CD14-positive monocyte (primary cell): ENCODE results near the gene FTSJ3. TPM values are rescaled to one million over a fixed set of nuclear protein-coding genes. Genes with fewer than 3 reads are reported as not detected.

ENCODE experiments used
- DNase-seq, 3 donors: peaks; one replicate each; pipeline ENCODE4 v3.0.0-alpha.2; 2011 to 2022
- H2AFZ ChIP-seq: 2 replicates; pipeline ENCODE4 v1.6.0; 2012; ENCODE audit warnings: mild to moderate bottlenecking, low read depth, low read length, inconsistent platforms; ENCODE audit not compliant: insufficient read depth, poor library complexity, severe bottlenecking
- H3K27ac ChIP-seq, 2 donors: 1 replicate in 1 of 2; 2 replicates in 1 of 2; pipeline ENCODE4 v1.5.1; 2012 to 2013; ENCODE audit warnings: low read length in 2 of 2, control low read depth in 1 of 2, inconsistent platforms in 1 of 2, low read depth in 1 of 2, mild to moderate bottlenecking in 1 of 2
- H3K27me3 ChIP-seq, 2 donors: one replicate each; pipeline versions ENCODE4 v1.6.0 to v1.6.1; 2011 to 2013; ENCODE audit warnings: low read length in 2 of 2; ENCODE audit not compliant: control insufficient read depth in 2 of 2, insufficient read depth in 2 of 2
- H3K36me3 ChIP-seq, 2 donors: replicated peaks in 1 of 2; 1 replicate in 1 of 2; 2 replicates in 1 of 2; pipeline versions ENCODE4 v1.5.1 to v1.6.1; 2012 to 2013; ENCODE audit warnings: low read length in 2 of 2, control low read depth in 1 of 2, inconsistent platforms in 1 of 2, mild to moderate bottlenecking in 1 of 2; ENCODE audit not compliant: insufficient read depth in 2 of 2, control insufficient read depth in 1 of 2
- H3K4me1 ChIP-seq, 2 donors: 1 replicate in 1 of 2; 2 replicates in 1 of 2; pipeline versions ENCODE4 v1.5.1 to v1.6.1; 2012 to 2013; ENCODE audit warnings: low read length in 2 of 2, control low read depth in 1 of 2, inconsistent platforms in 1 of 2, mild to moderate bottlenecking in 1 of 2, moderate library complexity in 1 of 2; ENCODE audit not compliant: insufficient read depth in 2 of 2, control insufficient read depth in 1 of 2
- H3K4me2 ChIP-seq: replicated peaks from 2 replicates; pipeline ENCODE3; 2012; ENCODE audit warnings: low read length, moderate library complexity, mild to moderate bottlenecking; ENCODE audit not compliant: poor library complexity, severe bottlenecking; ENCODE audit errors: extremely low read depth
- H3K4me3 ChIP-seq, 3 experiments: fragments of 200-600 bp in 1 of 3; sonication (generic) in 1 of 3; replicated peaks in 1 of 3; 1 replicate in 2 of 3; 2 replicates in 1 of 3; pipeline ENCODE4 v1.5.1; 2011 to 2013; ENCODE audit warnings: low read length in 3 of 3, mild to moderate bottlenecking in 3 of 3, control low read depth in 2 of 3, low read depth in 2 of 3, inconsistent platforms in 1 of 3, moderate library complexity in 1 of 3
- H3K79me2 ChIP-seq: 2 replicates; pipeline ENCODE4 v1.6.0; 2012; ENCODE audit warnings: mild to moderate bottlenecking, control low read depth, inconsistent platforms, low read length, moderate library complexity; ENCODE audit not compliant: insufficient read depth
- H3K9ac ChIP-seq: 2 replicates; pipeline ENCODE4 v1.6.0; 2017; ENCODE audit warnings: low read length, mild to moderate bottlenecking; ENCODE audit not compliant: insufficient read depth, poor library complexity, severe bottlenecking
- H3K9me3 ChIP-seq, 2 donors: replicated peaks in 1 of 2; 1 replicate in 1 of 2; 2 replicates in 1 of 2; pipeline versions ENCODE4 v1.5.1 to v1.6.1; 2012 to 2013; ENCODE audit warnings: low read length in 2 of 2, control low read depth in 1 of 2; ENCODE audit not compliant: control insufficient read depth in 1 of 2, insufficient read depth in 1 of 2
- H4K20me1 ChIP-seq: 2 replicates; pipeline ENCODE4 v1.6.0; 2012; ENCODE audit warnings: mild to moderate bottlenecking, low read length, control low read depth, moderate library complexity; ENCODE audit not compliant: insufficient read depth
- H3K27ac Mint-ChIP-seq, 7 donors: one replicate each; pipeline ENCODE4 v1.8.0; 2020; ENCODE audit warnings: mild to moderate bottlenecking in 7 of 7, mixed read lengths in 7 of 7, moderate library complexity in 6 of 7, inconsistent platforms in 2 of 7
- H3K27me3 Mint-ChIP-seq, 3 donors: one replicate each; pipeline ENCODE4 v1.8.0; 2021 to 2022; ENCODE audit warnings: low read depth in 3 of 3, mild to moderate bottlenecking in 3 of 3, mixed read lengths in 3 of 3, moderate library complexity in 3 of 3, inconsistent platforms in 1 of 3
- H3K36me3 Mint-ChIP-seq, 2 donors: one replicate each; pipeline ENCODE4 v1.8.0; 2020; ENCODE audit warnings: mixed read lengths in 2 of 2, inconsistent platforms in 1 of 2, mild to moderate bottlenecking in 1 of 2
- H3K4me1 Mint-ChIP-seq: one replicate; pipeline ENCODE4 v1.8.0; 2020; ENCODE audit warnings: mild to moderate bottlenecking, mixed read lengths
- H3K4me3 Mint-ChIP-seq, 2 donors: one replicate each; pipeline ENCODE4 v1.8.0; 2020; ENCODE audit warnings: mild to moderate bottlenecking in 2 of 2, mixed read lengths in 2 of 2, moderate library complexity in 1 of 2
- H3K9me3 Mint-ChIP-seq, 7 donors: one replicate each; pipeline ENCODE4 v1.8.0; 2020 to 2022; ENCODE audit warnings: mixed read lengths in 7 of 7, mild to moderate bottlenecking in 6 of 7, moderate library complexity in 6 of 7, inconsistent platforms in 2 of 7
- WGBS: methylation state at CpG from one replicate; pipeline ENCODE4 v1.1.5; 2013; ENCODE audit warnings: missing lambda C conversion rate; ENCODE audit not compliant: insufficient coverage; 5-methylcytosine and 5-hydroxymethylcytosine counted together
- intact Hi-C, 2 donors: fragments of 100-400 bp; cut with micrococcal nuclease; formaldehyde crosslinking; loops; one replicate each; pipeline versions ENCODE4 v1.15.0 to v1.15.1; 2023
- polyA plus RNA-seq, 3 donors: library from polyadenylated mRNA; depleted of rRNA in 1 of 3; unstranded in 2 of 3; stranded (reverse) in 1 of 3; fragments of 300-500 nt in 2 of 3; fragments of >200 nt in 1 of 3; fragmentation: Illumina TruSeq in 2 of 3; gene quantifications; 1 replicate in 2 of 3; 2 replicates in 1 of 3; pipeline ENCODE4 v1.2.3, GENCODE V29; 2012 to 2021
- TF ChIP-seq, protein P1 (sequence below): fragments of 200-600 bp; IDR thresholded peaks from one replicate; pipeline ENCODE4 v1.8.0; 2022; ENCODE audit warnings: antibody characterized with exemption, mild to moderate bottlenecking

The FTSJ3 gene
- polyA plus RNA-seq, 3 donors: 9.2 to 23.7 (median 15.0) TPM

DNA sequence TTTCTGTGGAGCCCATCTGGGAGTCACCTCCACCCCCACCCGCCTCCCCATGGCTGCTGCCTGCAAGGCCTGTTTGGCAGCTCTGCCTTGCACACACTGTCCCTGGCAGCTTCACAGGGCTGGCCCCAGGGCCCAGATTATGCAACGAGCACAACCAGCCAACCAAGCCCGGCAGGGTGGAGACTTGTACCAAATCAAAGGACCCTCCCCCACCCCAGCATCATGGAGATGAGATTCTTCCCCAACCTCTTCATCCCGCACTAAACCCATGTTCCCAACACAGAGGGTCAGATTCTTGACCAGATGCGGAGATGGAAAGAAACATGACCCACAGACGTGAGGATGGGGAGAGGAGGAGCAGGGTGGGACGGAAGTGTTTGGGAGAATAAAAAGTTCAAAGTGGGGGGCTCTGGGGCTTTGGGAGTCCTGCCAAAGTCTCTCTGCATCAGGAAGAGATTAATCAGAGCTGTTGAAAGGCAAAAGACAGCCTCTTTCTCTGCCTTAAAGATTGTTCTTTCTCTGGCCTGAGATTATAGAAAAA lies 11.2 kb upstream of the FTSJ3 start:
- peaks cover 51% of the 10 kb centered on the region for H3K4me1 Mint-ChIP-seq
- peaks cover 25 to 40% of the 10 kb centered on the region in 2 donors for H3K36me3 Mint-ChIP-seq
- H2AFZ ChIP-seq: no peak overlapping the region
- intact Hi-C loops: no loop called here
- peak overlapping the region in 1 of 2 donors; percentile 69 for H3K27ac ChIP-seq
- H4K20me1 ChIP-seq: peaks cover 84% of the 10 kb centered on the region
- no peak for DNase-seq
- peaks cover 30 to 42% of the 10 kb centered on the region in 2 donors for H3K36me3 ChIP-seq
- no peaks in the 10 kb centered on the region for H3K9me3 Mint-ChIP-seq
- no peak overlapping the region for H3K4me3 Mint-ChIP-seq
- H3K4me1 ChIP-seq: peaks cover 44 to 54% of the 10 kb centered on the region in 2 donors
- peak overlapping the region; percentile 8 for H3K9ac ChIP-seq
- no peaks in the 10 kb centered on the region for H3K9me3 ChIP-seq
- H3K4me3 ChIP-seq: peak overlapping the region in 1 of 3 experiments; percentile 23
- TF ChIP-seq, protein P1, sequence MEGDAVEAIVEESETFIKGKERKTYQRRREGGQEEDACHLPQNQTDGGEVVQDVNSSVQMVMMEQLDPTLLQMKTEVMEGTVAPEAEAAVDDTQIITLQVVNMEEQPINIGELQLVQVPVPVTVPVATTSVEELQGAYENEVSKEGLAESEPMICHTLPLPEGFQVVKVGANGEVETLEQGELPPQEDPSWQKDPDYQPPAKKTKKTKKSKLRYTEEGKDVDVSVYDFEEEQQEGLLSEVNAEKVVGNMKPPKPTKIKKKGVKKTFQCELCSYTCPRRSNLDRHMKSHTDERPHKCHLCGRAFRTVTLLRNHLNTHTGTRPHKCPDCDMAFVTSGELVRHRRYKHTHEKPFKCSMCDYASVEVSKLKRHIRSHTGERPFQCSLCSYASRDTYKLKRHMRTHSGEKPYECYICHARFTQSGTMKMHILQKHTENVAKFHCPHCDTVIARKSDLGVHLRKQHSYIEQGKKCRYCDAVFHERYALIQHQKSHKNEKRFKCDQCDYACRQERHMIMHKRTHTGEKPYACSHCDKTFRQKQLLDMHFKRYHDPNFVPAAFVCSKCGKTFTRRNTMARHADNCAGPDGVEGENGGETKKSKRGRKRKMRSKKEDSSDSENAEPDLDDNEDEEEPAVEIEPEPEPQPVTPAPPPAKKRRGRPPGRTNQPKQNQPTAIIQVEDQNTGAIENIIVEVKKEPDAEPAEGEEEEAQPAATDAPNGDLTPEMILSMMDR: no peak
- peak overlapping the region in 4 of 7 donors; percentile 50 to 73 (median 70) for H3K27ac Mint-ChIP-seq
- H3K79me2 ChIP-seq: peaks cover 78% of the 10 kb centered on the region
- 19% methylated on average over 4 of the region's 7 CpGs for WGBS
- H3K27me3 ChIP-seq: no peaks in the 10 kb centered on the region
- H3K27me3 Mint-ChIP-seq: peaks cover 0 to 3% (median 1%) of the 10 kb centered on the region in 3 donors
- H3K4me2 ChIP-seq: peak overlapping the region; percentile 12

DNA sequence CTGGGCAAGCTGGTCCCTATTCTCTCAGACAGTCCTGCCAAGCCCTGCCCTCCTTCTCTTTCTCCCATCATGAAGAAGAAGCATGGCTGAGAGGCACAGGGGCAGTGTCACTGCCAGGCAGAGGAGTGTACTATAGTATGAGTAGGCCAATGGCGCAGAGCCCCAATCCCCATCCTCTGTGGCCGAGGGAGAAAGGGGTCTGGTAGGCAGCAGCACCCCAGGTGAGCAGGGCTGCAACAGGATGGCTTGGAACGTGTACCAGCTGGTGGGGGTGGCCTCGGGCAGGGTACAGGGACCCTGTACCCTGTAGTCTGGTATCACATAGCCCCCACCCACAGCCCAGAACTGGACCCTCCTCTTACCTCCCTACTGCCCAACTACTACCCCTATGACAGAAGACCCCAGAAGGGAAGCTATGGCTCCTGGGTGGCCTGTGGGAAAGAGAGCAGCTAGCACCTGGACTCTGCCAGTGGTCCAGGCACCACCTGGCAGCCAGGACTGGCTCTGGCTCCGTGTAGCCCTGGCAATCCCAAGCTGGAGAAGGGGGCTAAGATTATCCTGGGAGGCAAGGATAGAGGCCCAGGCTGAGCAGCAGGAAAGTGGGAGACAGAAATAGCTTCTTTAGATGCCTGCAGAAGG lies 10.6 kb upstream of the FTSJ3 start:
- peak overlapping the region in 1 of 2 donors; percentile 69 for H3K27ac ChIP-seq

More for the DNA sequence above, 10.6 kb upstream of the FTSJ3 start:
- H2AFZ ChIP-seq: no peak overlapping the region
- no peak for DNase-seq
- peaks cover 36 to 48% of the 10 kb centered on the region in 2 donors for H3K36me3 ChIP-seq
- peak overlapping the region; percentile 8 for H3K9ac ChIP-seq
- peaks cover 90% of the 10 kb centered on the region for H4K20me1 ChIP-seq
- 86% methylated on average over 3 of the region's 5 CpGs for WGBS
- Mint-ChIP-seq H3K27me3 (peaks cover 0 to 3% (median 1%) of the 10 kb centered on the region in 3 donors), H3K4me3 (no peak overlapping the region), H3K4me1 (peaks cover 45% of the 10 kb centered on the region), H3K27ac (peak overlapping the region in 4 of 7 donors; percentile 16 to 72 (median 38)), H3K9me3 (no peaks in the 10 kb centered on the region), H3K36me3 (peaks cover 31 to 46% of the 10 kb centered on the region in 2 donors)
- H3K4me1 ChIP-seq: peaks cover 41 to 48% of the 10 kb centered on the region in 2 donors
- H3K79me2 ChIP-seq: peaks cover 84% of the 10 kb centered on the region
- H3K4me2 ChIP-seq: no peak overlapping the region
- no peaks in the 10 kb centered on the region for H3K27me3 ChIP-seq
- TF ChIP-seq, protein P1: no peak
- H3K9me3 ChIP-seq: no peaks in the 10 kb centered on the region
- intact Hi-C loops: no loop called here
- H3K4me3 ChIP-seq: no peak overlapping the region
